ENCODE measurements around the gene ZEB2. TPM values are rescaled to one million over a fixed set of nuclear protein-coding genes. Genes with fewer than 3 reads are reported as not detected.

Gene ZEB2
- total RNA-seq, 1 donor from 2014 or later = 88.5 TPM

- DNase-seq (ENCODE audit: extremely low spot score, unreplicated experiment) = no peak
- Mint-ChIP-seq H3K4me1 (ENCODE audit: unreplicated experiment) (no peaks in the 10 kb centered on the region), H3K27ac (no peak overlapping the region), H3K4me3 (no peak overlapping the region), H3K36me3 (peaks cover 6% of the 10 kb centered on the region), H3K27me3 (peaks cover 3% of the 10 kb centered on the region), H3K9me3 (no peaks in the 10 kb centered on the region)
- TF ChIP-seq CTCF (conservative IDR thresholded peaks at IDR 0.05) = no peak
Observed at GRCh38 chr2:144385381-144385780, 134.5 kb downstream of the ZEB2 start.

GRCh38 chr2:144383571-144384100 is 136.3 kb downstream of the ZEB2 start:
- Mint-ChIP-seq H3K27me3 (peaks cover 12% of the 10 kb centered on the region), H3K9me3 (no peaks in the 10 kb centered on the region), H3K4me1 (ENCODE audit: unreplicated experiment) (peaks cover 4% of the 10 kb centered on the region), H3K4me3 (no peak overlapping the region), H3K36me3 (peaks cover 6% of the 10 kb centered on the region), H3K27ac (no peak overlapping the region)
- no peak for DNase-seq (ENCODE audit: extremely low spot score, unreplicated experiment)
- no peak for TF ChIP-seq CTCF (conservative IDR thresholded peaks at IDR 0.05)

- peaks cover 12% of the 10 kb centered on the region for H3K27me3 Mint-ChIP-seq
- TF ChIP-seq CTCF (conservative IDR thresholded peaks at IDR 0.05) = no peak
- no peak for DNase-seq (ENCODE audit: extremely low spot score, unreplicated experiment)
- H3K9me3 Mint-ChIP-seq = no peaks in the 10 kb centered on the region
- peaks cover 6% of the 10 kb centered on the region for H3K36me3 Mint-ChIP-seq
- H3K4me1 Mint-ChIP-seq (ENCODE audit: unreplicated experiment) = peaks cover 4% of the 10 kb centered on the region
- no peak overlapping the region for H3K27ac Mint-ChIP-seq
- no peak overlapping the region for H3K4me3 Mint-ChIP-seq
Observed at GRCh38 chr2:144382849-144383248, 137.1 kb downstream of the ZEB2 start.

- Mint-ChIP-seq H3K36me3 (peaks cover 6% of the 10 kb centered on the region), H3K27me3 (peaks cover 15% of the 10 kb centered on the region), H3K4me1 (ENCODE audit: unreplicated experiment) (peaks cover 4% of the 10 kb centered on the region), H3K9me3 (no peaks in the 10 kb centered on the region), H3K4me3 (no peak overlapping the region), H3K27ac (no peak overlapping the region)
- DNase-seq (ENCODE audit: extremely low spot score, unreplicated experiment) = no peak
- TF ChIP-seq CTCF (conservative IDR thresholded peaks at IDR 0.05) = no peak
Observed at GRCh38 chr2:144381716-144382115, 138.2 kb downstream of the ZEB2 start.

GRCh38 chr2:144379851-144380311 is 140.0 kb downstream of the ZEB2 start:
- Mint-ChIP-seq H3K36me3 (no peaks in the 10 kb centered on the region), H3K4me3 (no peak overlapping the region), H3K27ac (no peak overlapping the region), H3K27me3 (peaks cover 21% of the 10 kb centered on the region), H3K4me1 (ENCODE audit: unreplicated experiment) (peaks cover 4% of the 10 kb centered on the region), H3K9me3 (no peaks in the 10 kb centered on the region)
- DNase-seq (ENCODE audit: extremely low spot score, unreplicated experiment) = no peak
- no peak for TF ChIP-seq CTCF (conservative IDR thresholded peaks at IDR 0.05)

GRCh38 chr2:144378551-144378950 is 141.4 kb downstream of the ZEB2 start:
- H3K27me3 Mint-ChIP-seq = peaks cover 28% of the 10 kb centered on the region
- no peak for TF ChIP-seq CTCF (conservative IDR thresholded peaks at IDR 0.05)
- H3K4me3 Mint-ChIP-seq = no peak overlapping the region
- no peak for DNase-seq (ENCODE audit: extremely low spot score, unreplicated experiment)
- H3K36me3 Mint-ChIP-seq = no peaks in the 10 kb centered on the region
- H3K4me1 Mint-ChIP-seq (ENCODE audit: unreplicated experiment) = peaks cover 16% of the 10 kb centered on the region
- H3K27ac Mint-ChIP-seq = no peak overlapping the region
- no peaks in the 10 kb centered on the region for H3K9me3 Mint-ChIP-seq

Measured in type B pancreatic cell (in vitro differentiated cells).